Uterus (tissue), 4 donors: ENCODE results near the gene CD63. TPM values are rescaled to one million over a fixed set of nuclear protein-coding genes. Genes with fewer than 3 reads are reported as not detected.

Experiments used
- DNase-seq, 2 donors: peaks; one replicate each; pipeline ENCODE4 v3.0.0-alpha.2; 2019 to 2020
- H3K27ac ChIP-seq, 2 donors: fragments of 200-600 bp; sonication (generic); 1 replicate in 1 of 2; 2 replicates in 1 of 2; pipeline ENCODE4 v1.5.1; 2016 to 2018
- H3K27me3 ChIP-seq, 2 donors: fragments of 200-600 bp; sonication (generic); one replicate each; pipeline ENCODE4 v1.5.1; 2018 to 2019; ENCODE audit warnings: control low read depth in 1 of 2
- H3K36me3 ChIP-seq, 2 donors: fragments of 200-600 bp; sonication (generic); one replicate each; pipeline ENCODE4 v1.5.1; 2019; ENCODE audit warnings: control low read depth in 1 of 2
- H3K4me1 ChIP-seq, 2 donors: fragments of 200-600 bp; sonication (generic); one replicate each; pipeline ENCODE4 v1.5.1; 2018 to 2019; ENCODE audit warnings: control low read depth in 1 of 2
- H3K4me3 ChIP-seq, 2 donors: fragments of 200-600 bp; sonication (generic); 1 replicate in 1 of 2; 2 replicates in 1 of 2; pipeline ENCODE4 v1.5.1; 2018 to 2019; ENCODE audit warnings: mild to moderate bottlenecking in 1 of 2
- H3K9me3 ChIP-seq, 2 donors: fragments of 200-600 bp; sonication (generic); one replicate each; pipeline ENCODE4 v1.5.1; 2019; ENCODE audit warnings: control low read depth in 1 of 2
- POLR2A ChIP-seq, 2 donors: fragments of 450-650 bp; IDR thresholded peaks; one replicate each; pipeline ENCODE4 v1.6.1; 2016; ENCODE audit warnings: antibody characterized with exemption in 2 of 2, mild to moderate bottlenecking in 1 of 2, moderate library complexity in 1 of 2
- intact Hi-C: fragments of 100-400 bp; cut with DNase I; formaldehyde crosslinking; loops from one replicate; pipeline ENCODE4 v1.15.1; 2023; ENCODE audit warnings: low total_unique reads
- total RNA-seq, 4 donors: library from RNA; depleted of rRNA in 3 of 4; stranded (reverse); fragments of >200 nt in 3 of 4; gene quantifications; one replicate each; pipeline versions ENCODE4 v1.1.0 to v1.2.4, GENCODE V29; 2014 to 2023
- TF ChIP-seq, protein P1 (sequence below), 4 experiments: fragments of 200-600 bp in 2 of 4; fragments of 450-650 bp in 2 of 4; sonication (generic) in 2 of 4; IDR thresholded peaks; one replicate each; pipeline ENCODE4 v1.5.1; 2016 to 2019; ENCODE audit warnings: antibody characterized with exemption in 4 of 4, mild to moderate bottlenecking in 2 of 4, moderate library complexity in 1 of 4
- donor health status: DM: yes; HTN: yes; CAD: no.

CD63 gene
- total RNA-seq, 4 donors from 2014 or later = 417 to 911 (median 637) TPM

DNA sequence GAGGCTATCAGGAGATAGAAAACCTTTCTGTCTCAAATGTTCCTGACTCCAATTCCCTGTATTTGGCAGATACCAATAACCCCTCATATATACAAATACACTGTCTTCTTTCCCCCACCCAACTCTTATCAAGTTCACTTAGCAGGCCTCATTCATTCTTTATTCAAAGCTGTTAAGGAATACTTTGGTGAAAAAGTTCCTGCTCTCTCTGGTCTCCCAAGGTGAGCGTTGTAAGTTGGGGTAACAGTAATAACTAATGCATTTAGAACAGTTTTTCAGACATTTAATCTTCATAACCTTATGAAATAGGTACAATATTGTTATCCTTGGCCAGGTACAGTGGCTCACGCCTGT, 10.2 kb upstream of the CD63 start:
- H3K9me3 ChIP-seq = no peaks in the 10 kb centered on the region
- no peaks in the 10 kb centered on the region for H3K27me3 ChIP-seq
- H3K27ac ChIP-seq = peak overlapping the region in 1 of 2 donors; percentile 86
- TF ChIP-seq, protein P1, sequence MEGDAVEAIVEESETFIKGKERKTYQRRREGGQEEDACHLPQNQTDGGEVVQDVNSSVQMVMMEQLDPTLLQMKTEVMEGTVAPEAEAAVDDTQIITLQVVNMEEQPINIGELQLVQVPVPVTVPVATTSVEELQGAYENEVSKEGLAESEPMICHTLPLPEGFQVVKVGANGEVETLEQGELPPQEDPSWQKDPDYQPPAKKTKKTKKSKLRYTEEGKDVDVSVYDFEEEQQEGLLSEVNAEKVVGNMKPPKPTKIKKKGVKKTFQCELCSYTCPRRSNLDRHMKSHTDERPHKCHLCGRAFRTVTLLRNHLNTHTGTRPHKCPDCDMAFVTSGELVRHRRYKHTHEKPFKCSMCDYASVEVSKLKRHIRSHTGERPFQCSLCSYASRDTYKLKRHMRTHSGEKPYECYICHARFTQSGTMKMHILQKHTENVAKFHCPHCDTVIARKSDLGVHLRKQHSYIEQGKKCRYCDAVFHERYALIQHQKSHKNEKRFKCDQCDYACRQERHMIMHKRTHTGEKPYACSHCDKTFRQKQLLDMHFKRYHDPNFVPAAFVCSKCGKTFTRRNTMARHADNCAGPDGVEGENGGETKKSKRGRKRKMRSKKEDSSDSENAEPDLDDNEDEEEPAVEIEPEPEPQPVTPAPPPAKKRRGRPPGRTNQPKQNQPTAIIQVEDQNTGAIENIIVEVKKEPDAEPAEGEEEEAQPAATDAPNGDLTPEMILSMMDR (IDR thresholded peaks at IDR 0.05) = no peak
- no peak for TF ChIP-seq POLR2A (IDR thresholded peaks at IDR 0.05)
- intact Hi-C loops = loop anchor here (5.0 kb wide), 1 partner anchor 203 kb away; no protein-coding TSS in a partner anchor
- no peaks in the 10 kb centered on the region for H3K36me3 ChIP-seq
- peak overlapping the region in 1 of 2 donors; percentile 56 for H3K4me3 ChIP-seq
- no peak for DNase-seq
- peaks cover 0 to 5% of the 10 kb centered on the region in 2 donors for H3K4me1 ChIP-seq

DNA sequence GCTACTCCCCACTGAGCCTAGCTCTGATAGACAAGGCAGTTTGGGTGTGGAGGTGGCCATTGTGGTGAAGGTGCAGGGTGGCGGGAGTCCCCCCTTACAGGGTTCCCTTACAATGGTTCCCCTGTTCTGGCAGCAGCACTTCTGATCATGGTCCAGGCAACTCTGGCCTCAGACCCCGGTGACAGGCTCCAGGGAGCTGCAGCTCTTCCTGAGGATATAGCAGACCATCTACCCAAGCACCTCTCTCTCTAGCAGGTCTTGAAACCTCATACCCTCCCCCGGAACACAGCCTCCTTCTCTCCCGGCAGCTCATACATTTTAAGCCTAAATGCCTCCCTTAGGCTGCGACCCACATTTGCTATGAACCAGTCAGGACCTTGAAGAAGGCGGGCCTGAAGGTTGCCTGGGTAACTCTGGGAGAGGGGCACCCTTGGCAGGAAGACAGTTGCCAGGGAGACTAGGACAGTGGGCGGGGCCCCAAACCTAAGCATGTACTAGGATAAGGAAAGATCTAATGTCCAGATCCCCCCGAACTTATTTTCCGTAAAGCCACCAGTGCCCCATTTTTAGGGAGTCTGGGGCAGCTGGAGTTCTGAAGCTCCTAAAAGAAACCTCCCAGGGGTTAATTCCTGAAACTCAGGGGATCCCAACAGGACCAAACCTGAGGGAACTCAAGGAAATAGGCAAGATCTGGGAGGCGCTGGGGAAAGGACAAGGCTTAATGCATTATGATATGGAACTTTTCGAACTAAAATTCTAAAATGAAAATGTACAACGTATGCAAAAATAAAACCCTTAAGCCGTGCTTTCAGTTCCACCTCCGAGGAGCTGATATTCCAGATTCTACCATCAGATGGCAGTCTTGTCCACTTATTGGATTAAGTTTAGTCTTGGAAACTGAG, 9.6 kb upstream of the CD63 start:
- peak; percentile 85 to 90 for DNase-seq
- peak overlapping the region; percentile 86 to 87 for H3K27ac ChIP-seq
- intact Hi-C loops = loop anchor here (5.0 kb wide), 1 partner anchor 204 kb away; no protein-coding TSS in a partner anchor
- no peaks in the 10 kb centered on the region for H3K36me3 ChIP-seq
- no peaks in the 10 kb centered on the region for H3K9me3 ChIP-seq
- peaks cover 0 to 5% of the 10 kb centered on the region in 2 donors for H3K4me1 ChIP-seq
- H3K4me3 ChIP-seq = peak overlapping the region; percentile 53 to 56
- H3K27me3 ChIP-seq = no peaks in the 10 kb centered on the region
- TF ChIP-seq POLR2A (IDR thresholded peaks at IDR 0.05) = no peak
- TF ChIP-seq, protein P1 (IDR thresholded peaks at IDR 0.05) = peak; percentile 85 to 98 (median 92)

DNA sequence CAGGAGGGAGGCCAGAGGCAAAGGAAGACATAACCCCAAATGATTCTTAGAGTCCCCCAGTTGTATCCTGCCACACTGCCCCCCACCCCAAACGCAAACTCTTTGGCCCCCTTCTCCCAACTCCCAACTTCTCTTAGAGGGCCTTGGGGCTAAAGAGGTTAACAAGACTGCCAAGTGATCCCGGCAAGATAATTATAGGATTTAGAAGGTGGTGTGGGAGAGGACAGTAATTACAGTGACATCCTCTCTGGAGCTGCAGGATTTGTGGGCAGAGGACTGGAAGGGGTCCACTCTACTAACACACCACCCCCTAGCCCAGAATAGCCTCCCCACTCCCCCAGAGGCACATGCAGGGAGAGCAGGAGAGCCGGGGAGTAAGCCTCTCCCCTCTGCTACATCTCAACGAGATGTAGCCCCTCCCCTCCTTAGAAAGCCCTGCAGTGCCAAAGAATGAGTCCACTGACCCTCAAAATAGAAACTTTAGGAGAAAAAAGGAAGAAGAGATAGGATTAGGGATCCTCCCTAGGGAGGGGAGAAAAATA, 8.8 kb upstream of the CD63 start:
- Histone ChIP-seq H3K27me3 (no peaks in the 10 kb centered on the region), H3K4me3 (peak overlapping the region; percentile 53 to 56)
- intact Hi-C loops = loop anchor here (5.0 kb wide), 1 partner anchor 205 kb away; no protein-coding TSS in a partner anchor

DNA sequence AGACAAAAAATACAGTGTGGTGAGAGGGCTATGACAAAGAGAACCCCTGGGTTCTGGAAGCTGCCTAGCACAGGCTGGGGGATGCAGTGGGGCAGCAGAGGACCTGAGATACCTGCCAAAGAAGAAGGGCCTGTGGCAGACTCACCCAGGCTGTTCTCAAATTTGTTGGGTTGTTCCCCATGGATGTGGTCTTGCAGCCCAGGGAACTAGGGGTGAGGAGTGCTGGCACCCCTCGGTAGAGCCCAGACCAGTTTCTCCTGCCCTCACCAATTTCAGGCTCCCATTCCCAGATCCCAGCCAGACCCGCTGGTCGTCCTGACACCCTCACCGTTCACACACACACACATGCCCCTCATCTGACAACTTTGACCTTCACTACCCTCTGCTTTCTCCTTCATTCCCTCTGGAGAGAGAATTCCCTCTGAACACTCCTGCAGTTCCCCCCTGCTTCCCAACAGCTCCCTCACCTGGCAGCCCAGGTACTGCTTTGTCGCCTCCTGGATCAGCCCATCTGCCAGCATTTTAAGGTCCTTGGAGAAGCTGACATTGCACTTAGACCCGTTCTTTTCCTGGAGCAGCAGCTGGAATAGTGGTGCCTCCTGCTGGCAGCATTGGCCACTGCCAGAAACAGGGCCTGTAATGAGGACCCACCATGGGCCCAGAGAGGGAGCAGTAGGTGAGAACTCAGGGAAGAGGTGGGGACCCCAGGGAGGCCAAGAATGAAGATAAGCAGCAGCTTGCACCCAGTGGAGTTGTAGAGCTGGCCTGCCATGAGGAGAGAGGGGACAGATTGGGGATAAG, 8.2 kb upstream of the CD63 start:
- H3K27ac ChIP-seq = peak overlapping the region; percentile 86 to 87
- no peaks in the 10 kb centered on the region for H3K27me3 ChIP-seq
- intact Hi-C loops = loop anchor here (5.0 kb wide), 1 partner anchor 205 kb away; no protein-coding TSS in a partner anchor
- H3K4me1 ChIP-seq = peaks cover 0 to 5% of the 10 kb centered on the region in 2 donors
- no peaks in the 10 kb centered on the region for H3K9me3 ChIP-seq
- no peaks in the 10 kb centered on the region for H3K36me3 ChIP-seq
- DNase-seq = peak in 1 of 2 donors; percentile 61
- TF ChIP-seq POLR2A (IDR thresholded peaks at IDR 0.05) = no peak
- TF ChIP-seq, protein P1 (IDR thresholded peaks at IDR 0.05) = peak; percentile 54 to 68 (median 61)
- no peak overlapping the region for H3K4me3 ChIP-seq

More for the DNA sequence above, 8.8 kb upstream of the CD63 start:
- H3K27ac ChIP-seq = peak overlapping the region; percentile 86 to 87
- TF ChIP-seq, protein P1 (IDR thresholded peaks at IDR 0.05) = no peak
- TF ChIP-seq POLR2A (IDR thresholded peaks at IDR 0.05) = no peak
- H3K36me3 ChIP-seq = no peaks in the 10 kb centered on the region
- peaks cover 0 to 5% of the 10 kb centered on the region in 2 donors for H3K4me1 ChIP-seq
- no peaks in the 10 kb centered on the region for H3K9me3 ChIP-seq
- no peak for DNase-seq
